Karpas-422 (cell line): ENCODE data around the gene TGFBR3L. TPM values are rescaled to one million over a fixed set of nuclear protein-coding genes. Genes with fewer than 3 reads are reported as not detected.

Experiments used
- DNase-seq: peaks from one replicate; pipeline ENCODE4 v3.0.0-alpha.2; 2015
- H2AFZ ChIP-seq: fragments of 200-600 bp; sonication (generic); 2 replicates; pipeline ENCODE4 v1.6.1; 2014; ENCODE audit warnings: antibody characterized with exemption, low read length, mixed read lengths
- H3K27ac ChIP-seq: fragments of 200-600 bp; sonication (generic); 2 replicates; pipeline ENCODE4 v1.5.1; 2014; ENCODE audit warnings: mild to moderate bottlenecking, low read length, moderate library complexity
- H3K27me3 ChIP-seq: fragments of 200-600 bp; sonication (generic); 2 replicates; pipeline ENCODE4 v1.6.1; 2014; ENCODE audit warnings: low read length, mixed read lengths
- H3K36me3 ChIP-seq: fragments of 200-600 bp; sonication (generic); 2 replicates; pipeline ENCODE4 v1.6.1; 2014; ENCODE audit warnings: low read length, mixed read lengths; ENCODE audit not compliant: insufficient read depth
- H3K4me1 ChIP-seq: fragments of 200-600 bp; sonication (generic); 2 replicates; pipeline ENCODE4 v1.6.1; 2014; ENCODE audit warnings: mild to moderate bottlenecking, low read length, mixed read lengths
- H3K4me2 ChIP-seq: fragments of 200-600 bp; sonication (generic); 2 replicates; pipeline ENCODE4 v1.6.1; 2014; ENCODE audit warnings: low read length, low read depth, mild to moderate bottlenecking; ENCODE audit not compliant: poor library complexity, severe bottlenecking
- H3K4me3 ChIP-seq: fragments of 200-600 bp; sonication (generic); 2 replicates; pipeline ENCODE4 v1.5.1; 2014; ENCODE audit warnings: mild to moderate bottlenecking, antibody characterized with exemption, low read length, mixed read lengths
- H3K79me2 ChIP-seq: fragments of 200-600 bp; sonication (generic); 2 replicates; pipeline ENCODE4 v1.6.1; 2014; ENCODE audit warnings: mild to moderate bottlenecking, low read length, mixed read lengths
- H3K9ac ChIP-seq: fragments of 200-600 bp; sonication (generic); 2 replicates; pipeline ENCODE4 v1.6.0; 2014; ENCODE audit warnings: low read length
- H3K9me2 ChIP-seq: fragments of 200-600 bp; sonication (generic), shearing (Covaris generic); replicated peaks from 2 replicates; pipeline ENCODE4 v1.6.0; 2014; ENCODE audit warnings: mild to moderate bottlenecking, low read length, moderate library complexity; ENCODE audit not compliant: insufficient read depth
- H3K9me3 ChIP-seq: fragments of 300-700, 200-600 bp; sonication (generic); 2 replicates; pipeline ENCODE4 v1.6.1; 2014; ENCODE audit warnings: low read length, mixed read lengths
- H4K20me1 ChIP-seq: fragments of 200-600 bp; sonication (generic); 2 replicates; pipeline ENCODE4 v1.6.1; 2014; ENCODE audit warnings: mild to moderate bottlenecking, antibody characterized with exemption, low read length, low read depth; ENCODE audit not compliant: insufficient read depth
- total RNA-seq: library from RNA; depleted of rRNA; stranded (reverse); fragments of >200 nt; shearing (Covaris generic); gene quantifications from 2 replicates; pipeline ENCODE4 v1.2.3, GENCODE V29; 2014; ENCODE audit warnings: low replicate concordance

The TGFBR3L gene
- total RNA-seq, 1 experiment from 2014 or later, result not detected

GRCh38 chr19:7920519-7921301 is 6.1 kb downstream of the TGFBR3L start:
- Histone ChIP-seq H3K9me2 (no peaks in the 10 kb centered on the region), H3K36me3 (0 out of 2 replicates have a peak, but pooled peaks cover 4% of the 10 kb centered on the region), H2AFZ (peak overlapping the region; percentile 93), H4K20me1 (peaks cover 36% of the 10 kb centered on the region; the same call in 1 of the 2 replicates), H3K79me2 (no peaks in the 10 kb centered on the region), H3K4me2 (peak overlapping the region; percentile 95), H3K4me3 (peak overlapping the region; percentile 87), H3K4me1 (peaks cover 58% of the 10 kb centered on the region), H3K27me3 (no peaks in the 10 kb centered on the region), H3K9ac (peak overlapping the region; percentile 86), H3K9me3 (no peaks in the 10 kb centered on the region), H3K27ac (no peak overlapping the region)
- DNase-seq, result peak; percentile 99

DNA sequence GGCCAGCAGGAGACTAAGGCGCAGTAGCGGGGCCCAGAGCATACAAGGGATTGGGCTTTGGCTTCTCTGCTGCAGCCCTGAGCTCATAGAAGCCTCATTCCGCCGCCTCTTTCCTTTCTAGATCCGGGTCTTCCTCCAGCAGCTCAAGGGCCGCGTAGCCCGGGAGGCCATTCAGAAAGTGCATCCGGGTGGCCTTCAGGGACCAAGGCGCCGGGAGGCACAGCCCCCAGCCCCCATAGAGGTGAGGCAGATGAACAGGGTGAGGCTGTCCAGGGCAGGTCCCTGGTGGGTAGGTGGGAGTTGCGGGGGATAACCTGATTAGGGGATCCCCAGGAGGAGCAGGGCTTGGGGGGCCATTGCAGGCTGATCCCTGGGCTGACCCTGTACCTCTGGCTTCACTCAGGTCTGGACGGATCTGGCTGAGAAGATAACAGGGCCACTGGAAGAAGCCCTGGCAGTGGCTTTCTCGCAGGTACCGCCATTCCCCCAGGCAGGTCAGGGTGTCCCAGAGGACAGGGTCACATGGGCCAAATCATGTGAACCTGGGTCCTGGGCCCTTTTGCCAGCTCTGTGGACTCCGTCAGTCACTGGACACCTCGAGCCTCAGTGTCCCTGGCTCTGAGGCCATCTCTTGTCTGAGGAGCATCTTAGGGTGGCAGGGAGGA is 6.8 kb downstream of the TGFBR3L start:
- Histone ChIP-seq H2AFZ (peak overlapping the region; percentile 62; the same call in 1 of the 2 replicates), H3K9ac (peak overlapping the region; percentile 81), H3K79me2 (no peaks in the 10 kb centered on the region), H3K4me3 (peak overlapping the region; percentile 87), H3K27ac (no peak overlapping the region), H4K20me1 (peaks cover 36% of the 10 kb centered on the region; the same call in 1 of the 2 replicates), H3K36me3 (0 out of 2 replicates have a peak, but pooled peaks cover 4% of the 10 kb centered on the region), H3K9me3 (no peaks in the 10 kb centered on the region), H3K27me3 (no peaks in the 10 kb centered on the region), H3K4me1 (peaks cover 55% of the 10 kb centered on the region), H3K4me2 (peak overlapping the region; percentile 93), H3K9me2 (no peaks in the 10 kb centered on the region)
- no peak for DNase-seq

DNA sequence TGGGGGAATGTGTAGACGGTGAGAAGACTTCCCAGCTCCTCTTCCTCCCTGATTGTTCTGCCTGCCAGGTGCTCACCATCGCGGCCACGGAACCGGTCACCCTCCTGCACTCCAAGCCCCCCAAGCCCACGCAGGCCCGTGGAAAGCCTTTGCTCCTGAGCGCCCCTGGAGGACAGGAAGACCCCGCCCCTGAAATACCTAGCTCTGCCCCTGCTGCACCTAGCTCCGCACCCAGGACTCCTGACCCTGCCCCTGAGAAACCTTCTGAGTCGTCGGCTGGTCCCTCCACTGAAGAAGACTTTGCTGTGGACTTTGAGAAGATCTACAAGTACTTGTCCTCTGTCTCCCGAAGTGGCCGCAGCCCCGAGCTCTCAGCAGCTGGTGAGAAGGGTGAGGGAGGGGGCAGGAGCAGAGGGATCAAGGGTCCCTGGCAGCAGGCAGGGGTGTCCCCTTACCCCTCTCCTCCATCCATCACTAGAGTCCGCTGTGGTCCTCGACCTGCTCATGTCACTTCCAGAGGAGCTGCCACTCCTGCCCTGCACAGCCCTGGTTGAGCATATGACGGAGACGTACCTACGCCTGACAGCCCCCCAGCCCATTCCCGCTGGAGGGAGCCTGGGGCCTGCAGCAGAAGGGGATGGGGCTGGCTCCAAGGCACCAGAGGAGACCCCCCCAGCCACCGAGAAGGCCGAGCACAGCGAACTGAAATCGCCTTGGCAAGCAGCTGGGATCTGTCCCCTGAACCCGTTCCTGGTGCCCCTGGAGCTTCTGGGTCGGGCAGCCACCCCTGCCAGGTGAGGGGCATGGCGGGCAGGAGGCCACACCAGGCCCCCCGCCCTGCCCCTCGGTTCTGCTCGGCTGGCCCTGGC is 7.6 kb downstream of the TGFBR3L start:
- peak overlapping the region; percentile 81 for H3K9ac ChIP-seq
- no peaks in the 10 kb centered on the region for H3K27me3 ChIP-seq
- H3K4me3 ChIP-seq, result peak overlapping the region; percentile 87; the same call in 1 of the 2 replicates
- H3K36me3 ChIP-seq, result 0 out of 2 replicates have a peak, but pooled peaks cover 4% of the 10 kb centered on the region
- no peaks in the 10 kb centered on the region for H3K79me2 ChIP-seq
- H2AFZ ChIP-seq, result no peak overlapping the region
- H3K9me3 ChIP-seq, result no peaks in the 10 kb centered on the region
- H3K9me2 ChIP-seq, result no peaks in the 10 kb centered on the region
- H4K20me1 ChIP-seq, result peaks cover 36% of the 10 kb centered on the region; the same call in 1 of the 2 replicates
- H3K4me2 ChIP-seq, result peak overlapping the region; percentile 93
- H3K27ac ChIP-seq, result no peak overlapping the region
- no peak for DNase-seq
- peaks cover 48% of the 10 kb centered on the region for H3K4me1 ChIP-seq

DNA sequence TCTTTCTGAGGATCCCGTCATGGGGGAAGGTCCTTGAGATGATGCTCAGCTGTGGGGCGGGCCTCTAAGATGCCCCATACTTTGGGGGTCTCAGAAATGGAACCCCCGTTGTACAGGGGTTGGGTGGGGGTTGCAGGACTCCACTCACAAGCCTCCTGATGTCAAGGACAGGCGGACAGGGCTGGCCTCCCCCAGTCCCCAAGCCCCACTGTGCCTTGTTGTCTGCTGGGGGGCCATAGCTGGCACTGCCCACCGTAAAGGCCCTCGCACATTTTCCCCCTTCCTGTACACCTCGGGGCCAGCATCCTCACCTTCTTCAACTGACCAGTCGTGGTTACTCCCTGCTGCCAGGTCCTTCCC is 8.2 kb downstream of the TGFBR3L start:
- no peak overlapping the region for H3K27ac ChIP-seq
- no peak for DNase-seq
- H3K4me2 ChIP-seq, result peak overlapping the region; percentile 52
- peak overlapping the region; percentile 52; the same call in 1 of the 2 replicates for H3K9ac ChIP-seq
- H3K27me3 ChIP-seq, result no peaks in the 10 kb centered on the region
- no peak overlapping the region for H2AFZ ChIP-seq
- H3K4me1 ChIP-seq, result peaks cover 42% of the 10 kb centered on the region
- no peaks in the 10 kb centered on the region for H3K9me2 ChIP-seq
- no peaks in the 10 kb centered on the region for H3K79me2 ChIP-seq
- H3K4me3 ChIP-seq, result no peak overlapping the region
- no peaks in the 10 kb centered on the region for H3K9me3 ChIP-seq
- H4K20me1 ChIP-seq, result peaks cover 36% of the 10 kb centered on the region; the same call in 1 of the 2 replicates
- 0 out of 2 replicates have a peak, but pooled peaks cover 4% of the 10 kb centered on the region for H3K36me3 ChIP-seq

DNA sequence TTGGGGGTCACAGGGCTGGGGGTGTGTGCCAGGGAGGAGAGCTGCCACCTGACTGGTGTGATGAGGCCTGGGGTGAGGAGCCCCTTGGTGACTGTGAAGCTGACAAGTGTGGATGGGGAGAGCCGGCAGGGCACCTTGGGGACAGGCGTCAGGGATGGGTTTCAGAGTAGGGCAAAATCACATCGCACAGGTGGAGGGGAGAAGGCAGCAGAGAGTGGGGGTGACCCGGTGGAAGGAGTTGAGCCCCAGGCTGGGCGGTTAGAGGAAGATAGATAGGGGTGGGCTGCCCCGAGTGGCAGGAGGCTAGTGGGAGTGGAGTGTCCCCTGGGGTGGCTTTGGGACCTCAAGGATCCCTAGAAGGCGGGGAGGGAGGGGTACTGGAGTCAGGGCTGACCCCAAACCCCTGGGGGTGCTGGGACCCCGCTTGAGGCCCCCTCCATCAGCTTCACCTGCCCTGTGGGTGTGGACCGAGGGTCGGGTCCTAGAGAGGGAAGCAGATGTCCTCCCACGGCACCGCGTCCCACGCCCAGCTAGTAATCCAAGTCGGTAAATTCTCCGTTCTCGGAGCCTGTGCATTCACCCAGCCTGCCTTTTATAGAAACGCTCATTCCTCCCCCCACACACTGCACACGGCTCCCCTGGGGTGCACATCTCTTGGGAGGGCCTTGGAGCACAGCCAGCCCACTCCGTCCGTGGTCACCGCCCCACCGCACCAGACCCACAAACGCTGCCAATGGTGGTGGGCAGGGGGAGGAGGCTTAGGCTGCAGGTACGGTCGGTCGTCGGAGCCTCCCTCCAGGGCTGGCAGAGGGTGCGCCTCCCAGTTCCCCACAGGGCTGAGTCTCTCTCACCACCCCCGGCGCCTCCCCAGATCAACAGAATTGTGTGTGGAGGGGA is 8.9 kb downstream of the TGFBR3L start:
- Histone ChIP-seq H3K4me1 (peaks cover 41% of the 10 kb centered on the region), H3K4me2 (peak overlapping the region; percentile 52), H3K79me2 (no peaks in the 10 kb centered on the region), H3K4me3 (peak overlapping the region; percentile 1; the same call in 1 of the 2 replicates), H3K9me2 (no peaks in the 10 kb centered on the region), H3K27me3 (no peaks in the 10 kb centered on the region), H3K36me3 (0 out of 2 replicates have a peak, but pooled peaks cover 4% of the 10 kb centered on the region), H3K9ac (peak overlapping the region; percentile 52), H4K20me1 (peaks cover 36% of the 10 kb centered on the region; the same call in 1 of the 2 replicates), H2AFZ (no peak overlapping the region), H3K9me3 (no peaks in the 10 kb centered on the region), H3K27ac (no peak overlapping the region)
- peak; percentile 72 for DNase-seq

DNA sequence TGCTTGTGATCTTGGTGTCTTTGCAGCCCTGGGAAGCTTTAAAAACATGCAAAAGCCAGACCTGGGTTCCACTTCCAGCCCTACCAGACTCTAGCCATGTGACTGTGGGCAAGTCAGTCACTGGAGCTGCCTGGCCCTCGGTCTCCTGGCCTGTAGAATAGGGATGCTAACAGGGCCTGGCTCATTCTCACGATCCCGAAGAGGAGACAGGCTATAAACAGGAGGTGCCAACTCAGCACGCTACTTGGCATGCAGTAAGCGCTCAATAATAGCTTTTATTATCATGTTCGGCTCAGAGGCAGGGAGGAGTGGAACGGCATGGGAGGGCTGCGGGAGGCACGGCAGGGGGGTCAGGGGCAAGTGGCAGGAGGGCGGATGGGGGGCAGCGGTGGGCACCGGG is 9.6 kb downstream of the TGFBR3L start:
- 0 out of 2 replicates have a peak, but pooled peaks cover 4% of the 10 kb centered on the region for H3K36me3 ChIP-seq
- H2AFZ ChIP-seq, result no peak overlapping the region
- peak overlapping the region; percentile 52 for H3K9ac ChIP-seq
- H3K4me2 ChIP-seq, result peak overlapping the region; percentile 52
- no peaks in the 10 kb centered on the region for H3K9me3 ChIP-seq
- H3K79me2 ChIP-seq, result no peaks in the 10 kb centered on the region
- H3K27ac ChIP-seq, result no peak overlapping the region
- H4K20me1 ChIP-seq, result peaks cover 40% of the 10 kb centered on the region
- no peak overlapping the region for H3K4me3 ChIP-seq
- no peaks in the 10 kb centered on the region for H3K27me3 ChIP-seq
- no peak for DNase-seq
- H3K4me1 ChIP-seq, result peaks cover 41% of the 10 kb centered on the region
- H3K9me2 ChIP-seq, result no peaks in the 10 kb centered on the region

- H3K4me2 ChIP-seq, result no peak overlapping the region
Observed at GRCh38 chr19:7924651-7925170, 10.1 kb downstream of the TGFBR3L start.

More at GRCh38 chr19:7924651-7925170, 10.1 kb downstream of the TGFBR3L start:
- no peak overlapping the region for H3K4me3 ChIP-seq
- DNase-seq, result no peak
- no peaks in the 10 kb centered on the region for H3K9me2 ChIP-seq
- H3K27ac ChIP-seq, result no peak overlapping the region
- H3K27me3 ChIP-seq, result no peaks in the 10 kb centered on the region
- no peaks in the 10 kb centered on the region for H3K9me3 ChIP-seq
- peaks cover 40% of the 10 kb centered on the region for H4K20me1 ChIP-seq
- H3K36me3 ChIP-seq, result 0 out of 2 replicates have a peak, but pooled peaks cover 4% of the 10 kb centered on the region
- no peak overlapping the region for H2AFZ ChIP-seq
- H3K4me1 ChIP-seq, result peaks cover 38% of the 10 kb centered on the region
- H3K9ac ChIP-seq, result no peak overlapping the region
- H3K79me2 ChIP-seq, result no peaks in the 10 kb centered on the region
